8988T (cell line): ENCODE data around the gene C1orf159.
A peak's percentile ranks its signal among the peaks of the same experiment; 100 is the strongest.
"Not testable (repeated sequence)": the region's sequence is repeated elsewhere in the genome, so short reads cannot be mapped to it uniquely, and the experiment has no call there.

ENCODE experiments used
- DNase-seq: peaks from one replicate; pipeline ENCODE4 v3.0.0; 2011

C1orf159 gene

DNA sequence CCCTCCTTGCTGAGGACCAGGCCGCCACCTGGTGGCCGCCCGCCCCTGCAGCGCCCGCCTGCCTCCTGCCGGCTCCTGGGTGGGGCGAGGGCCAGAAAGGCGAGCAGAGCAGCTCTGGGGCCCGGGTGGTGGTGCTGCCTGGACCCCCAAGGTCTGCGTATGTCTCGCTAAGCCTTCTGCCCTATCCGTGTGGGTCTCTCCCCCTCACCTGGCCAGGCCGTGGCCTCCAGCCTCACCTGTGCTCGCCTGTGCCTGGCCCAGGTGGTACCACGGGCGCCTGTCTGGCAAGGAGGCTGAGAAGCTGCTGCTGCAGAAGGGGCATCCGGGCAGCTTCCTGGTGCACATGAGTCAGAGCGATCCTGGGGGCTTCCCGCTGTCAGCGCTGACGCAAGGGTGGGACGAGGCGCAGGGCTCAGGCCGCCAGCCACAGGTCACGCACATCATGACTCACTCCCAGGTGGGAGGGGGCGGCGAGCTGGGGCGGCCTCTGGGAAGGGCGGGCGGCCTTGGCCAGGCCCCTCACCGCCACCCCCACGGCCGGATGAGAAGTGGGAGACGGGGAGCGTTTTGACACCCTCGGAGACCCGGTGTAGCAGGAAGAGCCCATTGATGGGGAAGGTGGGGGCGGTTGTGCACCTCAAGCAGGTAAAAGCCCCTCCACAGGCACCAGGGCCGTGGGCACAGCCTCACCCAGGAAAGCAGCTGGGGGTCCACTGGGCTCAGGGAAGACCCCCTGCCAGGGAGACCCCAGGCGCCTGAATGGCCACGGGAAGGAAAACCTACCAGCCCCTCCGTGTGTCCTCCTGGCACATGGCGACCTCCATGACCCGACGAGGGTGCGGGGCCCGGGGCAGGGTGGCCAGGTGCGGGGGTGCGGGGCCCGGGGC lies 51.7 kb downstream of the C1orf159 start:
- DNase-seq: peak; percentile 96

- no peak for DNase-seq
Observed at GRCh38 chr1:1063261-1063944, 52.5 kb downstream of the C1orf159 start.

DNA sequence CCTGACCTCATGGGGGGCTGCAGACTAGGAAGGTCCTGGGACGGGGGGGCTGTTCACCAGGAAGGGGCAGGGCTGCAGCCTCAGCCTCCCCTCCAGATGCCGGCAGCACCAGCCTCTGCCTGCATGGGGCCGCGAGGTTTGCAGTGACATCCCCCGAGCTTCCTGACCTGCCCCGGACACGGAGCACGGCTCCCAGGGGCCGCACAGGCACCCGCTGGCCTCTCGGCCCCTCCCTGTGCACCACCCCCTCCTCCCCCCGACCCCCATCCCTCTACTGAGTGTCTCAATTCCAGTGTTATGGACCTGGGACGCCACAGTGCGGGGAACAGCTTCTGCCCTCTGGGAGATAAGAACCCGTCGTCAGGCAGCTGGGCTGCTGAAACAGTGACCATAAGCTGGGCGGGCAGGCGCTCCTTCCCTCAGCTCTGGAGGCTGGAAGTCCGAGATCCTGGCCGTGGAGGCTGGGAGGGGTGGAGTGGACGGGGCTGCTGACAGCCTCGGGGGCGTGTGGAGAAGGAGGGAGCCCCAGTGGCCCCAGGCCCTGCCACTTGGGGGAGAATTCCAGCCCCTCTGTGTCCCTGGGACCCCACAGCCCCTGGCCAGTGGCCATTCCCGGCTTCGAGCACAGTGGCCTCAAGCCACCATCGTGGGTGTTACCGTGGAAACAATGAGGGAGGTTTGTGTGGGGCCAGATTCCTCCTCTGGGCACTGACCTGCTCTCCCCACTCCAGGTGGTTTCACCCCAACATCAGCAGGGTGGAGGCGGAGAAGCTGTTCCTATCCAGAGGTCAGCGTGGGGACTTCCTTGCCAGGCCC lies 53.3 kb downstream of the C1orf159 start:
- no peak for DNase-seq

DNA sequence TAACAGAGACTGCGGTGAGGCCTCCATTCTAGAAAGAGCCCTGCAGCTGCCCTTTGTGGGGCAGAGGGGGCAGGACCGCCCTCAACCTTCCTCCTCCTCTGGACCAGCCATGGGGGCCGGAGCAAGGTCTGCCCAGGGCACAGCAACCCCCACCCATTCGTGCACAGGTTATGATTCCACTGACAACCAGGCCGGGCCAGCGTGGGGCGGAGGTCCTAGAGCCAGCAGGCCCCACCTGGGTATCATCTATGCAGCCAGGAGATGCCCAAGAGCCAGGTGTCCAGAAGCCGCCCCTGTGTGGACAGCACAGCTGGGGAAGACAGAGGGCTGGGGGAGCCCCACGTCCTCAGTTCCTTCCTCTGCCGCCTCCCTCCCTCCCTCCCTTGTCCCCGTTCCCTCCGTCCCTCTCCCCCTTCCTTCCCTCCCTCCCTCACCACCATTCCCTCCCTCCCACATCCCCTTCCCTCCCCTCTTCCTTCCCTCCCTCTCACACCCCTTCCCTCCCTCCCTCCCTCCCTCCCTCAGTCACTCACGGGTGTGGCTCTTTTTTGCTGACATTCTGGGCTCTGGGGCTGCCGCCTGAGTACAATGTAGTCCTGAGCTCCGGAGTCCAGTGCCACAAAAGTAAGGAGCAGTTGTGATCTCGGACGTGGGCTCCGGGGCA lies 54.1 kb downstream of the C1orf159 start:
- DNase-seq: no peak

- no peak for DNase-seq
Observed at GRCh38 chr1:1060281-1061000, 55.4 kb downstream of the C1orf159 start.

DNA sequence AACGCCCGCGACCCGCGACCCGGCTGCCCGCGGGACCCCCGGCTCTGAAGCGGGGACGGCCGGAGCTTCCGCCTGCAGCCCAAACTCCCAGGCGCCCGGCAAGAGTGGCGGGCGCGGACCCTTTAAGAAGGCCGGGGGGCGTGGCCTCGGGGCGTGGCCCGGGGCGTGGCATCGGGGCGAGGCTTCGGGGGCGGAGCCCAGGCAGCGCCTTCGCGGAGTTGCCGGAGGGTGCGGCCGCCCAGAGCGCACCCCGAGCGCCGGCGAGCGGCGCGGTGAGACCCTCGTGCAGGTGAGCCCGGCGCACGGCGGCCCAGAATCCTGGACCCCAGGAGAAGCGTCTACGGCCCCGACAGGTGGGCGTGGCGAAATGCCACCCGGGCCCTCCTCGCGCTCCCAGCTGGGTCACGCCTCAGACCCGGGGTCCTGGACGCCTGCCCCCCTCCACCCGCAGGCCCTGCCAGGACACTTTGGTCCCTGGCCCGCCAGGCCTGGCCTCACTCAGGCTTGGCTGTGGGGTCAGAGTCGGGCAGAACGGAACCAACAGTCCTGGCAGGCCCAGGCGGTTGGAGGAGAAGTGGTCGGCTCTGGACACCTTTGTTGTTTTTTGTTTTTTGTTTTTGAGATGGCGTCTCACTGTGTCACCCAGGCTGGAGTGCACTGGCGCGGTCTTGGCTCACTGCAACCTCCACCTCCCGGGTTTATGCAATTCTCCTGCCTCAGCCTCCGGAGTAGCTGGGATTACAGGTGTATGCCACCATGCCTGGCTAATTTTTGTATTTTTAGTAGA lies 56.2 kb downstream of the C1orf159 start:
- DNase-seq: peak; percentile 95

GRCh38 chr1:1058921-1059493 lies 56.9 kb downstream of the C1orf159 start:
- DNase-seq: no peak

DNA sequence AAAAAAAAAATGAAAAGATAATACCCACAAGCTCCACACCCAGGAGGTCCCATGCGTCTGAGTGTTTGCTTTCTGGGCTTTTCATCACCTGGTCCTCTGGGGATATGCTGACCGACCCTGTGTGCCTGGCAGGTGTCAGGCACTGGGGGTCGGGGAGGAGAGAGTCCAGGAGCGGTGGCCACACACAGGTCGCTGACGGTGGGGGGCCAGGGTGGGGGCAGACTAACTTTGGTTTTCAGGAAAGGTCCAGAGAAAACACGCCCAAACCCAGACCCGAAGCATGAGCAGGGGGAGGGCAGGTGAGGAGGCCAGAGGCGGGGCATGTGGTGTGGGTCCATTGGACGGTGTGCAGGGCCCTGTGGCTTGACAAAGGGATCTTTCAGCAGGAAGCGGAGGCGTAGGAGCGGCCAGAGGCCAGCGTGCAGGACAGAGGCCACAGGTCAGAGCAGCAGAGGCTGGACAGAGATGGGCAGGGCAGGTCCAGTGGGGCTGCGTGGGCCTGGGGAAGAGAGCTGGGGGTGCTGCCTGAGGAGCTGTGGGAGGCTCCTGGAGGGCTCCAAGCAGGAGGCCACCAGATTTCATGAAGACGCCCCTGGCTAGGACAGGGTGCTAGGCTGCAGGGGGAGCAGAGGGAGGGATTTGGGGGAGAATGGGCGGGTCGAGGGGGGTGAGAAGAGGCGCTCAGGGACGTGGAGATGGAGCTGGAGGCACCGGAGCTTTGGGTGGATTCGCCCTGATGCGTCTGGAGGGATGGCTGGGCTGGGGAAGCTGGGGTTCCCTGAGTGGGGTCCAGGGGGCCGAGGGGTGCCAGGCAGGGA lies 57.6 kb downstream of the C1orf159 start:
- no peak for DNase-seq

- not testable (repeated sequence) for DNase-seq
Observed at GRCh38 chr1:1057769-1058087, 58.2 kb downstream of the C1orf159 start.

DNA sequence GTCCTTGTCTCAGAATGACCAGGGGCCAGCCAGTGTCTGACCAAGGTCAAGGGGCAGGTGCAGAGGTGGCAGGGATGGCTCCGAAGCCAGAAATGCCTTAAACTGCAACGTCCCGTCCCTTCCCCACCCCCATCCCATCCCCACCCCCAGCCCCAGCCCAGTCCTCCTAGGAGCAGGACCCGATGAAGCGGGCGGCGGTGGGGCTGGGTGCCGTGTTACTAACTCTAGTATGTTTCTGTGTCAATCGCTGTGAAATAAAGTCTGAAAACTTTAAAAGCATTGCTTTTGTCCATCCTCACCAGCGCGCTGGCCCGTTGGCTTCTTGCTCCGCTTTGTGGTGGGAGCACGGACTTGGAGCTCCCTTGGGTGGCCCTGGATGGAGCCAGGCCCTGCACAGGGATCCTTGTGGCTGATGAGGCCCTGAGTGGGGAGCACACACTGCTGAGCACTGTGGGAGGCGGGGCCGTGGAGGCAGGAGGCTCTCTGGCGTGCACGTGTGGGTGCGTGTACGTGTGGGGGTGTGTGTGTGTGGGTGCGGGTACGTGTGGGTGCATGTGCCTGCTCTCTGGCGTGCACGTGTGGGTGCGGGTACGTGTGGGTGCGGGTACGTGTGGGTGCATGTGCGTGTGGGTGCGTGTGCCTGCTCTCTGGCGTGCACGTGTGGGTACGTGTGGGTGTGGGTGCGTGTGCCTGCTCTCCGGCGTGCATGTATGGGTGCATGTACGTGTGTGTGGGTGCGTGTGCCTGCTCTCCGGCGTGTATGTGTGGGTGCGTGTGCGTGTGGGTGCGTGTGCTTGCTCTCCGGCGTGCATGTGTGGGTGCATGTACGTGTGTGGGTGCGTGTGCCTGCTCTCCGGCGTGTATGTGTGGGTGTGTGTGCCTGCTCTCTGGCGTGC lies 59.8 kb downstream of the C1orf159 start:
- no peak for DNase-seq

DNA sequence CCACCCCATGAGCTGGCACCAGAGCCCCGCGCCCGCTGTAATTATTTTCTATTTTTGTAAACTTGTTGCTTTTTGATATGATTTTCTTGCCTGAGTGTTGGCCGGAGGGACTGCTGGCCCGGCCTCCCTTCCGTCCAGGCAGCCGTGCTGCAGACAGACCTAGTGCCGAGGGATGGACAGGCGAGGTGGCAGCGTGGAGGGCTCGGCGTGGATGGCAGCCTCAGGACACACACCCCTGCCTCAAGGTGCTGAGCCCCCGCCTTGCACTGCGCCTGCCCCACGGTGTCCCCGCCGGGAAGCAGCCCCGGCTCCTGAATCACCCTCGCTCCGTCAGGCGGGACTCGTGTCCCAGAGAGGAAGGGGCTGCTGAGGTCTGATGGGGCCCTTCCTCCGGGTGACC lies 60.9 kb downstream of the C1orf159 start:
- DNase-seq: no peak

- DNase-seq: no peak
Observed at GRCh38 chr1:1054099-1054700, 61.7 kb downstream of the C1orf159 start.

DNA sequence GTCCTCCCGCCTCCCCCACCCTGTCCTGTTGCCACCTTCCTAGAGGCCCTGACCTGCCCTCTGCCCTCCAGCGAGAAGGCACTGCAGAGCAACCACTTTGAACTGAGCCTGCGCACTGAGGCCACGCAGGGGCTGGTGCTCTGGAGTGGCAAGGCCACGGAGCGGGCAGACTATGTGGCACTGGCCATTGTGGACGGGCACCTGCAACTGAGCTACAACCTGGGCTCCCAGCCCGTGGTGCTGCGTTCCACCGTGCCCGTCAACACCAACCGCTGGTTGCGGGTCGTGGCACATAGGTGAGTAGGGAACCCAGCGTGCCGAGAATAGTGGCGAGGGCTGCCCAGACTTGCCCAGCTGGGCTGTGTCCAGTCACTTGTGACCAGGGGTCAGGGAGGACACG lies 62.2 kb downstream of the C1orf159 start:
- DNase-seq: no peak

GRCh38 chr1:1053022-1053421 lies 62.9 kb downstream of the C1orf159 start:
- no peak for DNase-seq

DNA sequence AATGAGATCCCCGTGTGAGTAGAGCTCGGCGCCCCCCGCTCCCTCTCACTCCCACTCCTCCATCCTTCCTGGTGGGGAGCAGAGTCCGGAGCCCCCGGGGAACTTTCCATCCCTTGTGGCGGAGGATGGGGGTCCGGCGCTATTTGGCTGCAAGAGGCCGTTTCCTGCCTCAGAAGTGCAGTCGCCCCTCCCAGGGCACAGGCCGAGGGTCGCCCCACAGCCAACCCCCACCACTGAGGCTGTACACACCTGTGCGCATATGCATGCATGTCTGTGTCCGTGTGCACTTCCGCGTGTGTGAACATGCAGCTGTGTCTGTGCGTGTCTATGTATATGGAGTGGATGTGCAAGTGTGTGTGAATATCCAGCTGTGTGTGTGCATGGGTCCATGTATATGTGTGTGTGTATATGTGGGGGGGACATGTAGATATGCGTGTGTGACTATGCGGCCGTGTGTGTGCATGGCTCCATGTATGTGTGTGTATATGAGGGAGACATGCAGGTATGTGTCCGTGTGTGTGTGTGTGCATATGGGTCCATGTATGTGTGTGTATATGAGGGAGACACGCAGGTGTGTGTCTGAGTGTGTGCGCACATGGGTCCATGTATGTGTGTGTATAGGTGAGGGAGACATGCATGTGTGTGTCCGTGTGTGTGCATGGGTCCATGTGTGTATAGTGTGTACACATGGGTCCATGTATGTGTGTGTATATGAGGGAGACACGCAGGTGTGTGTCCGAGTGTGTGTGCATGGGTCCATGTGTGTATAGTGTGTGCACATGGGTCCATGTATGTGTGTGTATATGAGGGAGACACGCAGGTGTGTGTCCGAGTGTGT lies 63.7 kb downstream of the C1orf159 start:
- no peak for DNase-seq

GRCh38 chr1:1051127-1051810 lies 64.6 kb downstream of the C1orf159 start:
- DNase-seq: no peak

GRCh38 chr1:1050577-1051052 lies 65.3 kb downstream of the C1orf159 start:
- no peak for DNase-seq
